ENCODE measurements around the gene CAMSAP1.

Gene CAMSAP1

DNA sequence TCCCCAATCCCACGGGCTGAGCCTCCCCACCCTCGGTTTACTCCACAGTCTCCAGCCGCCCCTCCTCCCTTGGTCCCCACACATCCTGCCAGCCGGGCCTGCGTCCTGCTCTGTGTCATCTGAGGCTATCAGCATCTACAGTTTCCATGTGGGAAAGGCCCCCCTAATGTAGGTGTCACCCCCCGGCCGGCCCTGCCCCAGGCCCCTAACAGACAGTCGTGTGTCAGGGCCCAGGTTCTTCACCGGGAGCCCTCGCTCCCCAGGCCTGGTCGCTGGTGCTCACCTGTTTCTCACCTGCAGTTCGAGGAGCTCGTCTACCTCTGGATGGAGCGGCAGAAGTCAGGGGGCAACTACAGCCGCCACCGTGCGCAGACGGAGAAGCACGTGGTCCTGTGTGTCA is 142.6 kb downstream of the CAMSAP1 start:
- TF ChIP-seq, protein P1, sequence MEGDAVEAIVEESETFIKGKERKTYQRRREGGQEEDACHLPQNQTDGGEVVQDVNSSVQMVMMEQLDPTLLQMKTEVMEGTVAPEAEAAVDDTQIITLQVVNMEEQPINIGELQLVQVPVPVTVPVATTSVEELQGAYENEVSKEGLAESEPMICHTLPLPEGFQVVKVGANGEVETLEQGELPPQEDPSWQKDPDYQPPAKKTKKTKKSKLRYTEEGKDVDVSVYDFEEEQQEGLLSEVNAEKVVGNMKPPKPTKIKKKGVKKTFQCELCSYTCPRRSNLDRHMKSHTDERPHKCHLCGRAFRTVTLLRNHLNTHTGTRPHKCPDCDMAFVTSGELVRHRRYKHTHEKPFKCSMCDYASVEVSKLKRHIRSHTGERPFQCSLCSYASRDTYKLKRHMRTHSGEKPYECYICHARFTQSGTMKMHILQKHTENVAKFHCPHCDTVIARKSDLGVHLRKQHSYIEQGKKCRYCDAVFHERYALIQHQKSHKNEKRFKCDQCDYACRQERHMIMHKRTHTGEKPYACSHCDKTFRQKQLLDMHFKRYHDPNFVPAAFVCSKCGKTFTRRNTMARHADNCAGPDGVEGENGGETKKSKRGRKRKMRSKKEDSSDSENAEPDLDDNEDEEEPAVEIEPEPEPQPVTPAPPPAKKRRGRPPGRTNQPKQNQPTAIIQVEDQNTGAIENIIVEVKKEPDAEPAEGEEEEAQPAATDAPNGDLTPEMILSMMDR (IDR thresholded peaks at IDR 0.05; ENCODE audit: control insufficient read depth, extremely low read depth, insufficient read depth) = no peak
- DNase-seq (ENCODE audit: low read depth) = no peak
- no peak overlapping the region for H3K4me3 ChIP-seq (ENCODE audit: low read depth, low read length)

DNA sequence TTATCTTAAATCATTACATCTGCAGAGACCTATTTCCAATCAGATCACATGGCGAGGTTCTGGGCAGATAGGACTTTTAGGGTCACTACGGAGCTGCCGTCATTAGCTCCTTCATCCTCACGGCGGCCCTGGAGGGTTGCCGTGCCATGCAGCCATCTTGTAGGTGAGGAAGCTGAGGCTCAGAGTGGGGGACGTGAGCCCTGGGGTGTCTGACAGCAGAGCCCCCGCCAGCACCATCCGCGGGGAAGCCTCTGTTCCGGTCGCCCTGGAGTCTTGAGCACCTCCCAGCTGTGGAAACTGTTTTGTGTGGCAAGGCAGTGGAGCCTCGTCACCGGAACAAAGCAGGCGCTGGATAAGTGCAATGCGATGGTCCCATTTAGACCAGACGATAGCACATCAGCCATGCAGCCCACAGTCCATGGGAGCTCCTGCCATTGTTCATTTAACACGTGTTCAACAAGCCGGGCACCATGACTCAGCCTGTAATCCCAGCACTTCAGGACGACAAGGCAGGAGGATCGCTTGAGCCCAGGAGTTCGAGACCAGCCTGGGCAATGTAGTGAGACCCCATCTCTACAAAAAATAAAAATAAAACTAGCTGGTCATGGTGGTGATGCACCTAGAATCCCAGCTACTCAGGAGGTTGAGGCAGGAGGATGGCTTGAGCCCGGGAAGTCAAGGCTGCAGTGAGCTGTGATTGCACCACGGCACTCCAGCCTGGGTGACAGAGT is 143.5 kb downstream of the CAMSAP1 start:
- H3K4me3 ChIP-seq (ENCODE audit: low read depth, low read length) = no peak overlapping the region
- TF ChIP-seq, protein P1 (IDR thresholded peaks at IDR 0.05; ENCODE audit: control insufficient read depth, extremely low read depth, insufficient read depth) = no peak
- DNase-seq (ENCODE audit: low read depth) = no peak

DNA sequence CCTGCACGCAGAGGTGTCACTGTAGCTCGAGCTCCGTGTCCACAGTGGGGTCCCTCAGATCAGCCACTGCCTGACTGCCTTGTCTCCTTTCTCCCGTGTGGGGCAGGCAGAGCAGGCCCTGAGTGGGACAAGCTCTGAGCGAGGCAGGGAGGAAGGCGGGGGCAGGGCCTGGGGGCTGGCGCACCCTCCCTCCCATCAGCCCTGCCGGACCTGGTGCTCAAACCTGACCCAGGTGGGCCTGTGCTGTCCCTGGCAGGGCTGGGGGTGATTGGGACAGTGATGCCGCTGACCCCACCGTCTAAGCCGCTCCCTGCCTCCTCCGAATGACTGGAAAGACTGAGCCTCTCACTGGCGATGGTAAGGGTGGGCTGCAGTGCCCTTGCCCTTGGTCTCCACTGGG is 144.4 kb downstream of the CAMSAP1 start:
- TF ChIP-seq, protein P1 (IDR thresholded peaks at IDR 0.05; ENCODE audit: control insufficient read depth, extremely low read depth, insufficient read depth) = no peak
- DNase-seq (ENCODE audit: low read depth) = no peak
- H3K4me3 ChIP-seq (ENCODE audit: low read depth, low read length) = no peak overlapping the region

DNA sequence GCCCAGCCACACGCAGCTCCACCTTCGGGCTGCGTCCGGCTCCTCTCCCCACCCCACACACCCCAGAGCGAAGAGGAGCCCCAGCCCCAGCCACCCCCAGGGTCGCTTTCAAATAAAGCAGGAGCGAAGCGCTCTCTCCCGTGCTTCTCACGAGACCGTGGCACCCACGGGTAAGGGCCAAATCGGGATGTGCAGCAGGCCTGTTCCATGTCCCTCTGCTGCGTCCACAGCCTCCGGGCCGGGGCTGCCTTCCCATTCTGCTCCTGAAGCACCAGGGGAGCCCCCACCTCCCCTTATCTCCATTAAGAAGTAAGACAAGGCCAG is 145.5 kb downstream of the CAMSAP1 start:
- no peak for DNase-seq (ENCODE audit: low read depth)
- TF ChIP-seq, protein P1 (IDR thresholded peaks at IDR 0.05; ENCODE audit: control insufficient read depth, extremely low read depth, insufficient read depth) = no peak
- no peak overlapping the region for H3K4me3 ChIP-seq (ENCODE audit: low read depth, low read length)

DNA sequence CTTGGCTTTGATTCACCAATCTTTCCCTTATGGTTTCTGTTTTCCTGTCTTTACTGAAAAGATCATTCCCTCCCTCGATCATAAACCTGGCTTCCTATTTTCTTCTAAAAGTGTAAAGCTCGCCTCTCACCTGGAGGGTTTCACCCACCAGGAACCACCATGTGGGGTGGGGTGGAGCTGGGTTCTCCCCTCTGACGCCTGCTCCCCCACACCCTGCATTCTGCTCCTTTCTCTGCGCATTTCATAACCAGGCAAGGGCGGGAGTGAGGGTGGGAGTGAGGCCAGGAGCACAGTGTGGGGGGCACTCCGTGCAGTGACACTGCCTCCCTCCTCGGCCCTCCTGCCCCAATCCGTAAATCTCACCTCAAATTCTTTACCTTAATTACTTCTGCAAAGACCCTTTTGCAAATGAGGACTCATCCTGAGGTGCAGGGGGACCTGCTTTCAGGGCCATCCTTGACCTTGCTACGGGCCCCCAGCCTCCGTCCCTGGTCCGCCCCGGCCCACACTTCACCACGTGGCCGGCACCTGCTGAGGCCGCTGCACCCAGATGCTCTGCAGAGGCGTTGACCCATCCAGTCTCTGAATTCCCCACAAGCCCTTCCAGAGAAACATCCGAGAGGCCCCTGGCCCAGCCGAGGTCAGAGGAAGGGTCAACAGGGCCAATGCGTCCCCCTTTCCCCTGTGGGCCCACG is 146.0 kb downstream of the CAMSAP1 start:
- H3K4me3 ChIP-seq (ENCODE audit: low read depth, low read length) = no peak overlapping the region
- no peak for DNase-seq (ENCODE audit: low read depth)
- TF ChIP-seq, protein P1 (IDR thresholded peaks at IDR 0.05; ENCODE audit: control insufficient read depth, extremely low read depth, insufficient read depth) = no peak

DNA sequence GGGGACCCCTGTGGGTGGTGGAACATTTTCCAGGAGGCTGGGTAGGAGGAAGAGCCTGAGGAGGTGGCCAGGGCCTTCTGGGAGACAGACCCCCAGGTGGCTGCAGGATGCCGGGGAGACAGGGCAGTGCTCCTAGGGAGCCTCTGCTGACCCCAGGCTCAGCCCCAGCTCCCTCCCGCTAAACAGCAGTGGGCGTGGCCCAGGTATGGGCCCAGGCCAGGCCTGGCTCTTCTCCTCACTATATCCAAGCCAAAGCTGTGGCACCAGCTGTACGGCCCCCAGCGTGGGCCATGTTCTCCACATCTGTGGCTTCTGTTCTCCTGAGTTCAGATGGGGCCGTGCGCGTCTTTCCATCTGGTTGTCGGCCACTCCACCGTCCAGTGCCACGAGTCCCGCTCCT is 146.9 kb downstream of the CAMSAP1 start:
- DNase-seq (ENCODE audit: low read depth) = no peak
- TF ChIP-seq, protein P1 (IDR thresholded peaks at IDR 0.05; ENCODE audit: control insufficient read depth, extremely low read depth, insufficient read depth) = no peak
- H3K4me3 ChIP-seq (ENCODE audit: low read depth, low read length) = no peak overlapping the region
